GM12878 (cell line): ENCODE results near the gene MEP1B. TPM values are rescaled to one million over a fixed set of nuclear protein-coding genes. Genes with fewer than 3 reads are reported as not detected.

Experiments
- ATAC-seq: fragments of 200-7000 bp; cut with Tn5 transposase; 3 replicates; pipeline ENCODE4 v1.9.1; 2020; ENCODE audit warnings: mild to moderate bottlenecking, moderate library complexity
- BruUV-seq: library from RNA; stranded (reverse); fragments of 400-500 nt; replicated peaks from 2 replicates; lab custom pipeline; 2021; lab: Mats Ljungman, UMichigan
- CTCF ChIA-PET: fragments of 300-600 bp; sonication (Branson Sonifier 250); formaldehyde crosslinking; extraction: SDS; loops from one replicate; lab custom pipeline; 2021; ENCODE audit warnings: inconsistent platforms; lab: Yijun Ruan, JAX
- POLR2A ChIA-PET: fragments of 350-600 bp; formaldehyde crosslinking; extraction: SDS; loops from one replicate; lab custom pipeline; 2021; ENCODE audit warnings: inconsistent platforms; lab: Charles Lee
- RAD21 ChIA-PET: fragments of 300-600 bp; sonication (Branson Sonifier 250); formaldehyde crosslinking; loops from one replicate; lab custom pipeline; 2023; ENCODE audit warnings: antibody characterized with exemption; ENCODE audit not compliant: unreplicated experiment; lab: Charles Lee
- SMC1A ChIA-PET: fragments of 300-600 bp; sonication (Branson Sonifier 250); formaldehyde crosslinking; loops from one replicate; lab custom pipeline; 2023; ENCODE audit not compliant: unreplicated experiment, uncharacterized antibody; lab: Charles Lee
- DNase-seq: peaks from one replicate; pipeline ENCODE4 v3.0.0-alpha.2; 2011; ENCODE audit warnings: low read depth, low spot score
- FAIRE-seq: peaks from 3 replicates; lab custom pipeline; 2011; peaks lifted over from hg19 to GRCh38; lab: Jason Lieb, UNC
- H2AFZ ChIP-seq: 2 replicates; pipeline ENCODE4 v1.6.0; 2011; ENCODE audit warnings: low read depth, low read length, control low read depth; ENCODE audit not compliant: control insufficient read depth
- H3K27ac ChIP-seq: 2 replicates; pipeline ENCODE4 v1.5.1; 2011; ENCODE audit warnings: control low read depth; ENCODE audit not compliant: control insufficient read depth, insufficient read depth
- H3K27me3 ChIP-seq, 2 experiments: replicated peaks in 1 of 2; 2 replicates each; pipeline versions ENCODE4 v1.6.0 to v1.6.1; 2011; ENCODE audit warnings: low read length in 1 of 2; ENCODE audit not compliant: control insufficient read depth in 2 of 2, insufficient read depth in 2 of 2
- H3K36me3 ChIP-seq, 2 experiments: 2 replicates each; pipeline ENCODE4 v1.5.1; 2011; ENCODE audit warnings: low read length in 1 of 2; ENCODE audit not compliant: control insufficient read depth in 2 of 2, insufficient read depth in 2 of 2
- H3K4me1 ChIP-seq: 2 replicates; pipeline ENCODE4 v1.6.1; 2011; ENCODE audit warnings: mild to moderate bottlenecking, low read length, moderate library complexity, mixed read lengths; ENCODE audit not compliant: control insufficient read depth, insufficient read depth
- H3K4me2 ChIP-seq: 2 replicates; pipeline ENCODE4 v1.6.0; 2011; ENCODE audit warnings: control low read depth; ENCODE audit not compliant: control insufficient read depth, insufficient read depth
- H3K4me3 ChIP-seq: fragments of 200-600 bp; sonication (generic); 2 replicates; pipeline ENCODE4 v1.5.1; 2016
- H3K79me2 ChIP-seq: 2 replicates; pipeline ENCODE4 v1.6.0; 2011; ENCODE audit warnings: low read length; ENCODE audit not compliant: control insufficient read depth, insufficient read depth
- H3K9ac ChIP-seq: 2 replicates; pipeline ENCODE4 v1.8.0; 2011; ENCODE audit warnings: low read length, control low read depth, mixed read lengths; ENCODE audit not compliant: control insufficient read depth, insufficient read depth
- H3K9me3 ChIP-seq: replicated peaks from 3 replicates; pipeline ENCODE4 v1.5.1; 2011; ENCODE audit warnings: mild to moderate bottlenecking, low read length; ENCODE audit not compliant: control insufficient read depth, insufficient read depth
- H4K20me1 ChIP-seq: 2 replicates; pipeline ENCODE4 v1.6.0; 2011; ENCODE audit not compliant: control insufficient read depth, insufficient read depth
- GATAD2B ChIP-seq: fragments of 450-650 bp; conservative IDR thresholded peaks from 2 replicates; pipeline ENCODE4 v1.6.1; 2017; ENCODE audit warnings: low read depth, mild to moderate bottlenecking, moderate library complexity
- NR2C2 ChIP-seq: IDR thresholded peaks from 2 replicates; pipeline ENCODE4 v1.6.1; 2011; ENCODE audit warnings: borderline replicate concordance, low read depth; ENCODE audit not compliant: control insufficient read depth, insufficient read length
- POLR2AphosphoS5 ChIP-seq: IDR thresholded peaks from 2 replicates; pipeline ENCODE4 v1.6.1; 2011; ENCODE audit warnings: mild to moderate bottlenecking, low read length, inconsistent platforms
- SUZ12 ChIP-seq: fragments of 200-600 bp; sonication (generic); IDR thresholded peaks from one replicate; pipeline ENCODE4 v1.6.1; 2018; ENCODE audit warnings: antibody characterized with exemption, mild to moderate bottlenecking; ENCODE audit not compliant: unreplicated experiment
- TARDBP ChIP-seq: IDR thresholded peaks from 2 replicates; pipeline ENCODE4 v1.6.1; 2016; ENCODE audit warnings: borderline replicate concordance
- WGBS: methylation state at CpG from one replicate; pipeline ENCODE4 v1.1.6; 2016; ENCODE audit warnings: low lambda C conversion rate; ENCODE audit not compliant: insufficient replicate concordance, insufficient coverage; ENCODE audit errors: missing lambda C conversion rate; 5-methylcytosine and 5-hydroxymethylcytosine counted together
- in situ Hi-C: fragments of 300-500 bp; cut with MboI; formaldehyde crosslinking; loops from 9 replicates; pipeline ENCODE4 v1.14.3; 2018; ENCODE audit warnings: mixed read lengths
- intact Hi-C: fragments of 100-400 bp; cut with micrococcal nuclease; formaldehyde crosslinking; loops from one replicate; pipeline ENCODE4 v1.14.2; 2022; ENCODE audit not compliant: unreplicated experiment
- polyA plus RNA-seq, 11 experiments: library from polyadenylated mRNA; depleted of rRNA in 4 of 11; unstranded in 6 of 11; stranded (reverse) in 5 of 11; fragments of >200 nt; fragmentation: Nextera tagmentation in 4 of 11; fragmentation: Illumina TruSeq in 1 of 11; extraction: Ambion mirVana in 4 of 11; extraction: Trizol in 1 of 11; gene quantifications; 1 replicate in 1 of 11; 2 replicates in 10 of 11; pipeline versions ENCODE4 v1.2.1 to v1.2.3, GENCODE V29; 2011 to 2016; ENCODE audit warnings: inconsistent platforms in 2 of 11, missing spikeins in 2 of 11, low read depth in 1 of 11
- total RNA-seq, 4 experiments: library from RNA; depleted of rRNA in 3 of 4; stranded (reverse); fragments of >200 nt in 3 of 4; fragmentation: Illumina TruSeq in 1 of 4; extraction: Trizol in 1 of 4; gene quantifications; 2 replicates each; pipeline versions ENCODE4 v1.2.1 to v1.2.3, GENCODE V29; 2013 to 2021
- TF ChIP-seq, protein P1 (sequence below): fragments of 450-650 bp; IDR thresholded peaks from 2 replicates; pipeline ENCODE4 v1.6.1; 2017; ENCODE audit warnings: mild to moderate bottlenecking, moderate library complexity

Gene MEP1B
- total and polyA plus RNA-seq, 10 of the 15 experiments (the other 5 are each of a cell fraction or from before 2014, with no cell fraction given): 0.04 to 0.05 TPM; not detected in 8

DNA sequence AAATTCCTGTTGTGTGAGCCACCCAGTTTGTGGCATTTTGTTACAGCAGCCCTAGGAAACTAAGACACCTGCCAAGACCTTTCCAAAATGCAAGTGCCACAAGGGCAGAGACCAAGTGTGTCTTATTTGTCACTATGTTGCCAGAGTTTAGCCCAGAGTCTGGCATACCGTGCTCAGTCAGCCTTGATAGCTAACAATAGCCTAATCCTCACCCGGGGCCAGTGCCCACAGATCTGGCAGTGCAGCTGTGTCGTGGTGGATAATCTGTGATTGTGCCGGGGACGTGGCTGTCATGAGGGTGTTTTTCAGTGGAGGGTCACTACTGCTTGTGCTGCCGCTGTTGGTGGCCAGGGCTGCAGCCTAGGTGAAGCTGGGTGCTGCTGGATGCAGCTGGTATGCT, 53.5 kb downstream of the MEP1B start:
- no peaks in the 10 kb centered on the region for H3K4me1 ChIP-seq
- H3K27ac ChIP-seq: no peak overlapping the region
- TF ChIP-seq NR2C2 (no peak), GATAD2B (no peak), POLR2AphosphoS5 (no peak)
- ChIA-PET POLR2A (no interaction called here), SMC1A (no interaction called here), CTCF (interaction anchor here (1.1 kb wide), 1 partner anchor 86 kb away, joined by 3 read pairs; no protein-coding TSS in a partner anchor), RAD21 (no interaction called here)
- H3K9ac ChIP-seq: no peak overlapping the region
- no peaks in the 10 kb centered on the region for H3K79me2 ChIP-seq
- H3K4me2 ChIP-seq: no peak overlapping the region
- H4K20me1 ChIP-seq: no peaks in the 10 kb centered on the region
- WGBS: 17% methylated on average over 6 of the region's 6 CpGs
- no TSS peak for BruUV-seq
- DNase-seq: no peak
- intact Hi-C loops (no loop called here), in situ Hi-C loops (no loop called here)
- ATAC-seq: no peak
- no peaks in the 10 kb centered on the region for H3K9me3 ChIP-seq
- no peak overlapping the region for H2AFZ ChIP-seq
- H3K36me3 ChIP-seq: no peaks in the 10 kb centered on the region
- no peak for FAIRE-seq
- H3K4me3 ChIP-seq: no peak overlapping the region
- H3K27me3 ChIP-seq: peaks cover 2% of the 10 kb centered on the region in 2 experiments; a peak in 2 of 4 replicates

DNA sequence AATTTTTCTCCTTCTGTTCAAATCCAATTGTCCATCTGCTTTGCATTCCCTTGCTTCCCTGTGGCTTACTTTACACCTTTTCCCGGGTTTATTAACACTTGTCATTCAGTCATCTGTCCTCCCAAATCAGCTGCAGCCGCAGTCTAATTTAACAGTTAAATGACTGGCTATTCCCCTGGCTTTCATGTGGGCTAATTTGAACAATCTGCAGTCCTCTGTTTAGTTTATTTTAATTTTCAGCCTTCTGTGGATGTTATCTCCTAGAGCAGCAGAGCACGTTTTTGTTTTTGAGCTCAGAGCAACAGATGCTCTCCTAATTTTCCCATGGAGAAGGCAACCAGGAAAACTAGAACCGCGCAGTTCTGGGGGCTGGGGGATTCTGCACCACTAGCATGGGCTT, 55.0 kb downstream of the MEP1B start:
- RAD21 ChIA-PET: no interaction called here
- H3K27ac ChIP-seq: no peak overlapping the region
- no peak overlapping the region for H3K4me3 ChIP-seq
- H3K36me3 ChIP-seq: no peaks in the 10 kb centered on the region
- SMC1A ChIA-PET: no interaction called here
- H3K9me3 ChIP-seq: no peaks in the 10 kb centered on the region
- DNase-seq (no peak), FAIRE-seq (no peak), ATAC-seq (no peak)
- TF ChIP-seq TARDBP (no peak), SUZ12 (no peak)
- TF ChIP-seq, protein P1, sequence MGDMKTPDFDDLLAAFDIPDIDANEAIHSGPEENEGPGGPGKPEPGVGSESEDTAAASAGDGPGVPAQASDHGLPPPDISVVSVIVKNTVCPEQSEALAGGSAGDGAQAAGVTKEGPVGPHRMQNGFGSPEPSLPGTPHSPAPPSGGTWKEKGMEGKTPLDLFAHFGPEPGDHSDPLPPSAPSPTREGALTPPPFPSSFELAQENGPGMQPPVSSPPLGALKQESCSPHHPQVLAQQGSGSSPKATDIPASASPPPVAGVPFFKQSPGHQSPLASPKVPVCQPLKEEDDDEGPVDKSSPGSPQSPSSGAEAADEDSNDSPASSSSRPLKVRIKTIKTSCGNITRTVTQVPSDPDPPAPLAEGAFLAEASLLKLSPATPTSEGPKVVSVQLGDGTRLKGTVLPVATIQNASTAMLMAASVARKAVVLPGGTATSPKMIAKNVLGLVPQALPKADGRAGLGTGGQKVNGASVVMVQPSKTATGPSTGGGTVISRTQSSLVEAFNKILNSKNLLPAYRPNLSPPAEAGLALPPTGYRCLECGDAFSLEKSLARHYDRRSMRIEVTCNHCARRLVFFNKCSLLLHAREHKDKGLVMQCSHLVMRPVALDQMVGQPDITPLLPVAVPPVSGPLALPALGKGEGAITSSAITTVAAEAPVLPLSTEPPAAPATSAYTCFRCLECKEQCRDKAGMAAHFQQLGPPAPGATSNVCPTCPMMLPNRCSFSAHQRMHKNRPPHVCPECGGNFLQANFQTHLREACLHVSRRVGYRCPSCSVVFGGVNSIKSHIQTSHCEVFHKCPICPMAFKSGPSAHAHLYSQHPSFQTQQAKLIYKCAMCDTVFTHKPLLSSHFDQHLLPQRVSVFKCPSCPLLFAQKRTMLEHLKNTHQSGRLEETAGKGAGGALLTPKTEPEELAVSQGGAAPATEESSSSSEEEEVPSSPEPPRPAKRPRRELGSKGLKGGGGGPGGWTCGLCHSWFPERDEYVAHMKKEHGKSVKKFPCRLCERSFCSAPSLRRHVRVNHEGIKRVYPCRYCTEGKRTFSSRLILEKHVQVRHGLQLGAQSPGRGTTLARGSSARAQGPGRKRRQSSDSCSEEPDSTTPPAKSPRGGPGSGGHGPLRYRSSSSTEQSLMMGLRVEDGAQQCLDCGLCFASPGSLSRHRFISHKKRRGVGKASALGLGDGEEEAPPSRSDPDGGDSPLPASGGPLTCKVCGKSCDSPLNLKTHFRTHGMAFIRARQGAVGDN: no peak
- WGBS: 56% methylated on average over 5 of the region's 5 CpGs
- BruUV-seq: no TSS peak
- peaks cover 0 to 2% of the 10 kb centered on the region in 2 experiments; a peak in 2 of 4 replicates for H3K27me3 ChIP-seq
- no peak overlapping the region for H3K4me2 ChIP-seq
- CTCF ChIA-PET: no interaction called here
- no peak overlapping the region for H3K9ac ChIP-seq
- intact Hi-C loops (no loop called here), in situ Hi-C loops (no loop called here)
- no peaks in the 10 kb centered on the region for H3K79me2 ChIP-seq
- no peaks in the 10 kb centered on the region for H4K20me1 ChIP-seq
- no peaks in the 10 kb centered on the region for H3K4me1 ChIP-seq
- H2AFZ ChIP-seq: no peak overlapping the region
- POLR2A ChIA-PET: no interaction called here
